Fibroblast of skin of left quadriceps (primary cell): Measurements from ENCODE around the gene HCRTR1.

ENCODE experiments used
- DNase-seq, 2 experiments: peaks; one replicate each; pipeline ENCODE4 v3.0.0-alpha.2; 2013; ENCODE audit warnings: low read depth in 2 of 2

HCRTR1 gene

GRCh38 chr1:31626223-31627207, 9.0 kb downstream of the HCRTR1 start:
- DNase-seq: no peak

- DNase-seq: no peak
Observed at GRCh38 chr1:31627301-31627929, 9.9 kb downstream of the HCRTR1 start.

GRCh38 chr1:31627930-31628559, 10.6 kb downstream of the HCRTR1 start:
- DNase-seq: no peak

- DNase-seq: no peak
Observed at GRCh38 chr1:31628931-31629556, 11.6 kb downstream of the HCRTR1 start.

- DNase-seq: no peak
Observed at GRCh38 chr1:31632649-31633048, 15.2 kb downstream of the HCRTR1 start.

- no peak for DNase-seq
Observed at GRCh38 chr1:31633117-31633516, 15.6 kb downstream of the HCRTR1 start.

GRCh38 chr1:31637915-31638673, 20.6 kb downstream of the HCRTR1 start:
- DNase-seq: no peak

- peak in 1 of 2 experiments; percentile 23 for DNase-seq
Observed at GRCh38 chr1:31639543-31639942, 22.1 kb downstream of the HCRTR1 start.

GRCh38 chr1:31640179-31640578, 22.7 kb downstream of the HCRTR1 start:
- DNase-seq: no peak

GRCh38 chr1:31640964-31641363, 23.5 kb downstream of the HCRTR1 start:
- no peak for DNase-seq

GRCh38 chr1:31642366-31642765, 24.9 kb downstream of the HCRTR1 start:
- no peak for DNase-seq

GRCh38 chr1:31642897-31643296, 25.4 kb downstream of the HCRTR1 start:
- no peak for DNase-seq

GRCh38 chr1:31643976-31644559, 26.6 kb downstream of the HCRTR1 start:
- no peak for DNase-seq

- DNase-seq: peak; percentile 95
Observed at GRCh38 chr1:31644560-31645273, 27.2 kb downstream of the HCRTR1 start, which contains the start of gene PEF1. Gene PEF1 (minus strand): TSS chr1:31644876. CDS start chr1:31644864, 12 bp downstream.

- DNase-seq: no peak
Observed at GRCh38 chr1:31645274-31645568, 27.7 kb downstream of the HCRTR1 start.

GRCh38 chr1:31646259-31646960, 28.9 kb downstream of the HCRTR1 start:
- no peak for DNase-seq

GRCh38 chr1:31647106-31647505, 29.6 kb downstream of the HCRTR1 start:
- peak; percentile 28 to 35 for DNase-seq

GRCh38 chr1:31648190-31648589, 30.7 kb downstream of the HCRTR1 start:
- no peak for DNase-seq

GRCh38 chr1:31648641-31649357, 31.3 kb downstream of the HCRTR1 start:
- DNase-seq: no peak
